Heart left ventricle (tissue), 16 donors: Measurements from ENCODE around the gene DPP10. TPM values are rescaled to one million over a fixed set of nuclear protein-coding genes. Genes with fewer than 3 reads are reported as not detected.

Experiments used
- ATAC-seq, 4 donors: fragments of 200-7000 bp; cut with Tn5 transposase; one replicate each; pipeline ENCODE4 v1.9.1; 2020 to 2022; ENCODE audit warnings: moderate library complexity in 4 of 4, mild to moderate bottlenecking in 3 of 4, moderate number of reproducible peaks in 1 of 4
- DNase-seq, 5 donors: peaks; one replicate each; pipeline ENCODE4 v3.0.0-alpha.2; 2020
- H3K27ac ChIP-seq, 12 donors: fragments of 200-600 bp; sonication (generic) in 4 of 12; one replicate each; pipeline versions ENCODE4 v1.5.0 to v1.8.0; 2016 to 2022; ENCODE audit warnings: mild to moderate bottlenecking in 2 of 12
- H3K27me3 ChIP-seq, 9 donors: fragments of 200-600 bp; sonication (generic) in 2 of 9; one replicate each; pipeline versions ENCODE4 v1.5.1 to v1.8.0; 2016 to 2022; ENCODE audit warnings: mild to moderate bottlenecking in 3 of 9
- H3K36me3 ChIP-seq, 9 donors: fragments of 200-600 bp; sonication (generic) in 2 of 9; one replicate each; pipeline versions ENCODE4 v1.5.0 to v1.8.0; 2018 to 2022; ENCODE audit warnings: mild to moderate bottlenecking in 2 of 9
- H3K4me1 ChIP-seq, 12 donors: fragments of 200-600 bp; sonication (generic) in 4 of 12; one replicate each; pipeline versions ENCODE4 v1.5.0 to v1.8.0; 2016 to 2022; ENCODE audit warnings: mild to moderate bottlenecking in 3 of 12
- H3K4me3 ChIP-seq, 12 donors: fragments of 200-600 bp; sonication (generic) in 4 of 12; one replicate each; pipeline versions ENCODE4 v1.5.0 to v1.8.0; 2017 to 2022; ENCODE audit warnings: mild to moderate bottlenecking in 9 of 12, moderate library complexity in 4 of 12
- H3K9me3 ChIP-seq, 12 donors: fragments of 200-600 bp; sonication (generic) in 4 of 12; one replicate each; pipeline versions ENCODE4 v1.5.0 to v1.8.0; 2016 to 2022; ENCODE audit warnings: mild to moderate bottlenecking in 1 of 12
- POLR2A ChIP-seq, 2 donors: fragments of 450-650 bp; IDR thresholded peaks; one replicate each; pipeline ENCODE4 v1.6.1; 2017; ENCODE audit warnings: antibody characterized with exemption in 2 of 2, mild to moderate bottlenecking in 2 of 2, moderate library complexity in 2 of 2
- WGBS, 4 donors: extraction: QIAGEN DNeasy Blood & Tissue Kit in 2 of 4; methylation state at CpG; one replicate each; pipeline versions ENCODE4 v1.1.5 to v1.1.7; 2013 to 2018; 5-methylcytosine and 5-hydroxymethylcytosine counted together
- intact Hi-C, 10 donors: fragments of 100-400 bp; cut with DNase I; formaldehyde crosslinking; loops; one replicate each; pipeline versions ENCODE4 v1.11.1 to v1.14.2; 2022
- polyA plus RNA-seq, 2 donors: library from polyadenylated mRNA; stranded (reverse); fragments of 200-250 nt; gene quantifications; one replicate each; pipeline ENCODE4 v1.2.3, GENCODE V29; 2013
- total RNA-seq, 9 donors: library from RNA; depleted of rRNA in 2 of 9; stranded (reverse); fragments of >200 nt in 2 of 9; fragmentation: NEBNext Ultra II Directional in 3 of 9; extraction: Animal tissue kit (Norgen Biotek cat#: 25700) in 3 of 9; gene quantifications; one replicate each; pipeline versions ENCODE4 v1.1.0 to v1.2.4, GENCODE V29; 2016 to 2023
- TF ChIP-seq, protein P1 (sequence below), 12 donors: fragments of 200-600 bp; sonication (generic) in 4 of 12; IDR thresholded peaks; one replicate each; pipeline versions ENCODE4 v1.5.0 to v1.8.0; 2018 to 2022; ENCODE audit warnings: antibody characterized with exemption in 12 of 12, mild to moderate bottlenecking in 5 of 12
- donor health status: ischemic (EF 13 %, LVEDD 7.1; RV severe dilation, severe dysfunction).
- donor health status: healthy with polysubstance abuse.
- donor health status: DM: no; HTN: yes; CAD: no.
- donor health status: DM: no; HTN: no; CAD: no.
- donor health status: ischemic (EF 25% LVEDD 6.9; RV normal size, moderate dysfunction).
- donor health status: ischemic (EF 25% LVEDD 5.7; RV mildly dilated, moderate dysfunction).
- donor health status: healthy.
- donor health status: DM: yes; HTN: yes; CAD: no.
- donor health status: ischemic (EF 35%, LVEDD 5.7; RV mildly dilated, moderate dysfunction).
- donor health status: nonischemic (EF 11% LVEDD 7.7; RV severe dilation, severe dysfunction).
- donor health status: DM: yes; HTN: yes; CAD: no.
- donor health status: PGD.
- donor health status: ischemic (EF 29% LVEDD 5.4; RV normal size, mild dysfunction).
- donor health status: nonischemic (EF 23%, LVEDD 6.1; RV moderate dilation, normal function).

Gene DPP10
- total and polyA plus RNA-seq, 11 donors, result 0.88 TPM; not detected in 10

DNA sequence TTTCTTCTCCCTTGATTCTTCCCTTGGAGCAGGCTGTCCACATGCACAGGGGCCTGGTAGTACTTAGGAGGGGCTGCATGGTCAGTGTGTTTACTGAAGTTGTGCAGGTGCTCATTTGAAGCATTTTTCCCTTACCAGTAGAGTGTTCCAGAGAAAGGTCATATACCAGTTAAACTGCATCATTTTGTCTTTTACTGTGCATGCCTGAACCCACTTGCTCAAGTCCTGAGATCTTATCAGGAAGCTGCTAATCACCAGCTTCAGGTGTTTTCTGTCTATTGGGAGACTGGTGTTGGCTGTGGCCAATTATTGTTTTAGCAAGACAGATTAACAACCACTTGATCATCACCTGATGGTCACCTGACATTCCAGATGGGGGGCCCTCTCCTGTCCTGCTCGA lies 676.6 kb downstream of the DPP10 start:
- intact Hi-C loops, result no loop called here
- WGBS, 4 donors, result 24 to 45% (median 31%) methylated on average over 1 of the region's 1 CpG
- no peak for DNase-seq
- no peak overlapping the region for H3K27ac ChIP-seq
- no peak for ATAC-seq
- H3K4me3 ChIP-seq, result no peak overlapping the region
- H3K36me3 ChIP-seq, result no peaks in the 10 kb centered on the region
- no peaks in the 10 kb centered on the region for H3K9me3 ChIP-seq
- H3K27me3 ChIP-seq, result no peaks in the 10 kb centered on the region
- no peaks in the 10 kb centered on the region for H3K4me1 ChIP-seq
- no peak for TF ChIP-seq POLR2A (IDR thresholded peaks at IDR 0.05)
- TF ChIP-seq, protein P1, sequence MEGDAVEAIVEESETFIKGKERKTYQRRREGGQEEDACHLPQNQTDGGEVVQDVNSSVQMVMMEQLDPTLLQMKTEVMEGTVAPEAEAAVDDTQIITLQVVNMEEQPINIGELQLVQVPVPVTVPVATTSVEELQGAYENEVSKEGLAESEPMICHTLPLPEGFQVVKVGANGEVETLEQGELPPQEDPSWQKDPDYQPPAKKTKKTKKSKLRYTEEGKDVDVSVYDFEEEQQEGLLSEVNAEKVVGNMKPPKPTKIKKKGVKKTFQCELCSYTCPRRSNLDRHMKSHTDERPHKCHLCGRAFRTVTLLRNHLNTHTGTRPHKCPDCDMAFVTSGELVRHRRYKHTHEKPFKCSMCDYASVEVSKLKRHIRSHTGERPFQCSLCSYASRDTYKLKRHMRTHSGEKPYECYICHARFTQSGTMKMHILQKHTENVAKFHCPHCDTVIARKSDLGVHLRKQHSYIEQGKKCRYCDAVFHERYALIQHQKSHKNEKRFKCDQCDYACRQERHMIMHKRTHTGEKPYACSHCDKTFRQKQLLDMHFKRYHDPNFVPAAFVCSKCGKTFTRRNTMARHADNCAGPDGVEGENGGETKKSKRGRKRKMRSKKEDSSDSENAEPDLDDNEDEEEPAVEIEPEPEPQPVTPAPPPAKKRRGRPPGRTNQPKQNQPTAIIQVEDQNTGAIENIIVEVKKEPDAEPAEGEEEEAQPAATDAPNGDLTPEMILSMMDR (IDR thresholded peaks at IDR 0.05), result no peak

DNA sequence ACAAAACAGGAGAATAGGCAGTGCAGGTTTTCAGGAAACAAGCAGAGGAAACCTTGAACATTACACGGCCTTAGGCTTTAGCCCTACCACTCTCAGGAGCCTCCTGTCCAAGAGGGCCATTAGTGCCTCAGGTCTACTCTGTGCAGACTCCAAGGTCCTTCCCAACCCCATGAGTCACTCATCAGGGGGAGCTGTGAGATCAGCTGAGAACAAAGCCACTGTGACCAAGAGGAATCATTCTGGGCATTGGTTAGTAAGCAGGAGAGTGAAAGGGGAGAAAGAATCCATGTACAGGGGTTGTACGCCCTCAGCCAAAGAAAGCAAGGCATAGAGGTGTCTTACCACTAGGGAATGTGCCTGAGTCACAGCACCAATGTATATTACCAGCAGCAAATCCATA lies 680.3 kb downstream of the DPP10 start:
- intact Hi-C loops, result no loop called here
- DNase-seq, result no peak
- ATAC-seq, result no peak
- Histone ChIP-seq H3K4me1 (no peaks in the 10 kb centered on the region), H3K27ac (no peak overlapping the region), H3K36me3 (no peaks in the 10 kb centered on the region), H3K4me3 (no peak overlapping the region), H3K9me3 (no peaks in the 10 kb centered on the region), H3K27me3 (no peaks in the 10 kb centered on the region)
- TF ChIP-seq, protein P1 (IDR thresholded peaks at IDR 0.05), result no peak
- no peak for TF ChIP-seq POLR2A (IDR thresholded peaks at IDR 0.05)
- 68 to 79% (median 75%) methylated on average over 2 of the region's 2 CpGs for WGBS, 4 donors

DNA sequence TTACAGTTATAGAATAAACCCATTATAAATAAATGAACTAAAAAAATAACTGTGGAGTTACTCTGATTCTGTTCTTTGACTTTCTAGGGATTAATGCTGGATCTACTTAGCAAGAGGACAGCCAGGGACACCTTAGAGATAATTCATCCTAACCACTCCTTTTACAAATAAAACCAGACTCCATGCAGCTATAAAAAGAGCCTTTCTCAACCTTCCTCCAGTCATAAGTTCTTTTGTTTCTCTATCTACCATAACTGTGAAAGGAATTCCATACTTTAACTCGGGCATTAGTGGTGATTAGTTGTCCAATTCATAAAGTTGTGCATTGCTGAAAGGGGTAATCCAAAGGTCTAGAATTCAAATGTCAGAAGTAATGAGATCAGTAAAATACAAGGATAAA lies 682.4 kb downstream of the DPP10 start:
- 33 to 46% (median 44%) methylated on average over 1 of the region's 1 CpG for WGBS, 4 donors

DNA sequence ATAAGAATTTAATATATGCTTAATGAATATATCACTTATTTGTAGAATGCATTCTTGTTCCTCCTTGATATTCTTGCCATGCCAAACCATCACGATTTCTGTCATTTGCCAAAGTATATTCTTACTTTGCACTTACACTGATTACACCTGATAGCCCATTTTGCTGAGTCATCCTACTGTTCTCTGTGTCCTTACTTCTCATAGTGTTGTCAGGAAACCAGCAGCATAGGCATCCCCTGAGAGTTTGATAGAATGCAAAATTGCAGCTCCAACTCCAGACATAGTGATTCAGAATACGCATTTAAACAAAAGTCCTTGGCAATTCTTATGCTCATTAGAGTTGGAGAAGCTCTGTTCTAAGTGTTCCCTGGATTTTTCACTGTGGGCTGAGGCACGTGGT lies 687.1 kb downstream of the DPP10 start:
- Histone ChIP-seq H3K27me3 (no peaks in the 10 kb centered on the region), H3K4me1 (no peaks in the 10 kb centered on the region), H3K36me3 (no peaks in the 10 kb centered on the region), H3K4me3 (no peak overlapping the region), H3K27ac (no peak overlapping the region), H3K9me3 (no peaks in the 10 kb centered on the region)
- 51 to 64% (median 60%) methylated on average over 3 of the region's 3 CpGs for WGBS, 4 donors
- TF ChIP-seq POLR2A (IDR thresholded peaks at IDR 0.05), result no peak
- DNase-seq (no peak), ATAC-seq (no peak)
- intact Hi-C loops, result no loop called here

More for the DNA sequence above, 682.4 kb downstream of the DPP10 start:
- H3K9me3 ChIP-seq, result no peaks in the 10 kb centered on the region
- no peaks in the 10 kb centered on the region for H3K36me3 ChIP-seq
- TF ChIP-seq POLR2A (IDR thresholded peaks at IDR 0.05), result no peak
- TF ChIP-seq, protein P1 (IDR thresholded peaks at IDR 0.05), result no peak
- DNase-seq (no peak), ATAC-seq (no peak)
- no peaks in the 10 kb centered on the region for H3K27me3 ChIP-seq
- H3K27ac ChIP-seq, result no peak overlapping the region
- H3K4me3 ChIP-seq, result no peak overlapping the region
- intact Hi-C loops, result no loop called here
- H3K4me1 ChIP-seq, result no peaks in the 10 kb centered on the region

DNA sequence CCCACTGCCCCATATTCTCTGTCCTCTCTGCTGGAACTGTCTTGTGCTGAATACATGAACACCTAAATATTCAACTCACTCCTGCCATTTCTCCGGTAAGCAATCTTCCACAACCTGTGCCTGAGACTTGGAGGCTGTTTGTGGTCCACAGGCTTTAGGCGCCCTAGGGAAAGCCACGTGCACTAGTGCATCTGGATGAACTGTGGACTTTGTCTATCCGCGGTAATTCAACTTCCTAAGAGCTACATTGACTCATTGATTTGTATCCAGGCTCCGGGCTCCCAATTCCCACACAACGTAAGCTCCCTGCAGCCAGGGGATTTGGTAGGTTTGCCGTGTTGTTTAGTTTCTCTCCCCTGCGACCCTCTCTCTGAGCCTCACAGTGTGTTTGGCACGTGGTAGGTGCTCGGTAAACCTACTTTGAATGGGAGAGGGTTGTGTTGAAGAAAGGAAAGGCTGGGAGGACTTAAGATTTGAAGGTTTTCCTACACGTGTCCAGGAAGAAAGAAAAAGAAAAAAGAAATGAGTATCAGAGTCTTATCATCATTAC lies 718.2 kb downstream of the DPP10 start:
- H3K9me3 ChIP-seq, result no peaks in the 10 kb centered on the region
- ATAC-seq (no peak), DNase-seq (no peak)
- TF ChIP-seq, protein P1 (IDR thresholded peaks at IDR 0.05), result no peak
- no peak for TF ChIP-seq POLR2A (IDR thresholded peaks at IDR 0.05)
- H3K4me1 ChIP-seq, result peaks cover 0 to 14% (median 0%) of the 10 kb centered on the region in 12 donors
- H3K4me3 ChIP-seq, result no peak overlapping the region
- intact Hi-C loops, result no loop called here
- H3K36me3 ChIP-seq, result no peaks in the 10 kb centered on the region
- no peak overlapping the region for H3K27ac ChIP-seq
- WGBS, 4 donors, result 43 to 46% (median 44%) methylated on average over 12 of the region's 12 CpGs
- H3K27me3 ChIP-seq, result peaks cover 18 to 65% (median 41%) of the 10 kb centered on the region in 9 donors
